Endothelial cell (in vitro differentiated cells): ENCODE measurements around the gene PDE4A. TPM values are rescaled to one million over a fixed set of nuclear protein-coding genes. Genes with fewer than 3 reads are reported as not detected.

Experiments used
- DNase-seq: peaks from one replicate; pipeline ENCODE4 v3.0.0; 2021; ENCODE audit warnings: low spot score
- H3K27ac Mint-ChIP-seq: one replicate; pipeline ENCODE4 v1.8.0; 2021; ENCODE audit warnings: mixed read lengths, inconsistent platforms; ENCODE audit not compliant: unreplicated experiment
- H3K27me3 Mint-ChIP-seq: one replicate; pipeline ENCODE4 v1.8.0; 2021; ENCODE audit warnings: mild to moderate bottlenecking, moderate library complexity, mixed read lengths, inconsistent platforms; ENCODE audit not compliant: unreplicated experiment
- H3K36me3 Mint-ChIP-seq: one replicate; pipeline ENCODE4 v1.8.0; 2021; ENCODE audit warnings: mild to moderate bottlenecking, low read depth, mixed read lengths, inconsistent platforms; ENCODE audit not compliant: unreplicated experiment
- H3K4me1 Mint-ChIP-seq: one replicate; pipeline ENCODE4 v1.8.0; 2021; ENCODE audit warnings: mild to moderate bottlenecking, mixed read lengths, inconsistent platforms; ENCODE audit not compliant: unreplicated experiment
- H3K4me3 Mint-ChIP-seq: one replicate; pipeline ENCODE4 v1.8.0; 2021; ENCODE audit warnings: mild to moderate bottlenecking, mixed read lengths, inconsistent platforms; ENCODE audit not compliant: unreplicated experiment
- H3K9me3 Mint-ChIP-seq: one replicate; pipeline ENCODE4 v1.8.0; 2021; ENCODE audit warnings: mixed read lengths, inconsistent platforms; ENCODE audit not compliant: unreplicated experiment
- CTCF ChIP-seq: fragments of 200-600 bp; sonication (generic); IDR thresholded peaks from one replicate; pipeline ENCODE4 v1.5.0; 2021; ENCODE audit warnings: antibody characterized with exemption; ENCODE audit not compliant: unreplicated experiment
- total RNA-seq: library from RNA; stranded (reverse); fragmentation: NEBNext Ultra II Directional; extraction: Animal tissue kit (Norgen Biotek cat#: 25700); gene quantifications from one replicate; pipeline ENCODE4 v1.2.1, GENCODE V29; 2021; ENCODE audit not compliant: unreplicated experiment

Gene PDE4A
- total RNA-seq, 1 donor from 2014 or later = 0.46 TPM

- H3K9me3 Mint-ChIP-seq = no peaks in the 10 kb centered on the region
- TF ChIP-seq CTCF = no peak
- no peaks in the 10 kb centered on the region for H3K4me1 Mint-ChIP-seq
- H3K27ac Mint-ChIP-seq = no peak overlapping the region
- peaks cover 5% of the 10 kb centered on the region for H3K27me3 Mint-ChIP-seq
- no peaks in the 10 kb centered on the region for H3K36me3 Mint-ChIP-seq
- no peak for DNase-seq
- no peak overlapping the region for H3K4me3 Mint-ChIP-seq
Observed at GRCh38 chr19:10442698-10443097, 22.4 kb downstream of the PDE4A start.

- Mint-ChIP-seq H3K27ac (no peak overlapping the region), H3K9me3 (no peaks in the 10 kb centered on the region), H3K4me1 (no peaks in the 10 kb centered on the region), H3K36me3 (no peaks in the 10 kb centered on the region), H3K4me3 (no peak overlapping the region), H3K27me3 (peaks cover 16% of the 10 kb centered on the region)
- TF ChIP-seq CTCF = no peak
- no peak for DNase-seq
Observed at GRCh38 chr19:10449037-10449436, 28.7 kb downstream of the PDE4A start.

GRCh38 chr19:10450191-10450852, 30.0 kb downstream of the PDE4A start:
- peak overlapping the region; percentile 39 for H3K27ac Mint-ChIP-seq
- peak overlapping the region; percentile 5 for H3K4me3 Mint-ChIP-seq
- no peak for DNase-seq

GRCh38 chr19:10450853-10451609, 30.7 kb downstream of the PDE4A start:
- Mint-ChIP-seq H3K4me1 (no peaks in the 10 kb centered on the region), H3K27ac (peak overlapping the region; percentile 42), H3K4me3 (no peak overlapping the region), H3K9me3 (no peaks in the 10 kb centered on the region), H3K27me3 (peaks cover 23% of the 10 kb centered on the region), H3K36me3 (no peaks in the 10 kb centered on the region)
- no peak for DNase-seq
- no peak for TF ChIP-seq CTCF

More at GRCh38 chr19:10450191-10450852, 30.0 kb downstream of the PDE4A start:
- Mint-ChIP-seq H3K27me3 (peaks cover 19% of the 10 kb centered on the region), H3K9me3 (no peaks in the 10 kb centered on the region), H3K36me3 (no peaks in the 10 kb centered on the region), H3K4me1 (no peaks in the 10 kb centered on the region)
- no peak for TF ChIP-seq CTCF
